ENCODE measurements around the gene HAAO. TPM values are rescaled to one million over a fixed set of nuclear protein-coding genes. Genes with fewer than 3 reads are reported as not detected.

The HAAO gene
- total RNA-seq, 1 experiment from 2014 or later = 6.6 TPM

- peaks cover 15% of the 10 kb centered on the region for H3K27me3 Mint-ChIP-seq (ENCODE audit: low read depth)
- no peaks in the 10 kb centered on the region for H4K20me1 ChIP-seq (ENCODE audit: control insufficient read depth, insufficient read depth, insufficient read length)
- H3K18ac ChIP-seq (ENCODE audit: insufficient read length, low read depth, low read length) = no peak overlapping the region
- H3K79me1 ChIP-seq (ENCODE audit: insufficient read depth, low read depth, low read length, poor library complexity, severe bottlenecking) = no peaks in the 10 kb centered on the region
- no peak overlapping the region for H3K23ac ChIP-seq (ENCODE audit: insufficient read length, low read depth, low read length)
- no peak overlapping the region for H4K5ac ChIP-seq (ENCODE audit: insufficient read length, low read depth, low read length)
- peak overlapping the region; percentile 47 for H3K4me2 ChIP-seq (ENCODE audit: insufficient read depth, insufficient read length, low read length)
- H2BK15ac ChIP-seq (ENCODE audit: low read depth, low read length) = no peak overlapping the region
- TF ChIP-seq CTCF (conservative IDR thresholded peaks at IDR 0.05) = no peak; the same call in none of the 3 replicates
- no peak overlapping the region for H3K14ac ChIP-seq (ENCODE audit: insufficient read depth, low read length)
- H3K36me3 Mint-ChIP-seq (ENCODE audit: insufficient read depth in 1 of 3, low read depth in 3 of 3) = peaks cover 0 to 12% (median 2%) of the 10 kb centered on the region in 3 experiments; a peak in 3 of 7 replicates
- H3K4me1 ChIP-seq (ENCODE audit: insufficient read depth, low read length) = no peaks in the 10 kb centered on the region
- no peak overlapping the region for H2BK5ac ChIP-seq (ENCODE audit: insufficient read length, low read length)
- WGBS (ENCODE audit: extremely low coverage, insufficient read length, low lambda C conversion rate) = no CpG with 5 or more reads among the region's 35 CpGs
- no peak overlapping the region for H3T11ph ChIP-seq (ENCODE audit: low read length)
- no peak overlapping the region for H2AFZ ChIP-seq (ENCODE audit: low read length)
- H4K91ac ChIP-seq (ENCODE audit: insufficient read length, low read depth, low read length) = no peak overlapping the region
- H3K4me3 Mint-ChIP-seq = peak overlapping the region; percentile 68 to 80
- peak; percentile 81 for DNase-seq
- H3K79me2 ChIP-seq (ENCODE audit: insufficient read depth, low read length) = no peaks in the 10 kb centered on the region
- H2BK120ac ChIP-seq (ENCODE audit: low read depth, low read length, poor library complexity, severe bottlenecking) = no peak overlapping the region
- peaks cover 8 to 13% of the 10 kb centered on the region in 2 experiments; a peak in 4 of 5 replicates for H3K9me3 Mint-ChIP-seq
- H2BK20ac ChIP-seq (ENCODE audit: low read depth, low read length, poor library complexity, severe bottlenecking) = no peak overlapping the region
- H3K9me3 ChIP-seq (ENCODE audit: control insufficient read depth, low read depth, low read length) = no peaks in the 10 kb centered on the region
- H2AK5ac ChIP-seq (ENCODE audit: insufficient read length, low read length) = no peak overlapping the region
- 0 out of 2 replicates have a peak, but pooled peaks cover 2% of the 10 kb centered on the region for H3K27me3 ChIP-seq (ENCODE audit: insufficient read depth, low read length)
- no peak overlapping the region for H3K56ac ChIP-seq (ENCODE audit: insufficient read length, low read depth, low read length)
- peaks cover 16 to 17% of the 10 kb centered on the region in 2 experiments for H3K4me1 Mint-ChIP-seq
- H3K27ac ChIP-seq (ENCODE audit: insufficient read length, low read depth, low read length) = no peak overlapping the region
- no peak overlapping the region for H2BK12ac ChIP-seq (ENCODE audit: insufficient read length, low read depth, low read length)
- H3K9ac ChIP-seq (ENCODE audit: extremely low read depth, insufficient read length, low read length) = no peak overlapping the region
- H3K23me2 ChIP-seq (ENCODE audit: insufficient read length, low read depth, low read length, poor library complexity, severe bottlenecking) = peaks cover 6% of the 10 kb centered on the region
- H4K8ac ChIP-seq (replicated peaks; ENCODE audit: insufficient read length, low read depth, low read length) = no peak overlapping the region
- H3K4ac ChIP-seq (ENCODE audit: low read depth, low read length) = no peak overlapping the region
- H3K27ac Mint-ChIP-seq = peak overlapping the region in 2 of 3 experiments; percentile 49 to 68; a peak in 1 of 7 replicates
Observed at GRCh38 chr2:42809819-42810120, 17.4 kb upstream of the HAAO start.

Data from H9 (cell line).